CD4-positive, alpha-beta T cell treated with Interleukin-2 at 100 ng/mL for 4 hours (primary cell): ENCODE data around the gene HLA-DQB1.

Source experiments
- DNase-seq: peaks from one replicate; pipeline ENCODE4 v3.0.0-alpha.2; 2020; ENCODE audit warnings: low spot score

HLA-DQB1 gene

GRCh38 chr6:32625137-32625536 lies 41.3 kb downstream of the HLA-DQB1 start:
- no peak for DNase-seq

- DNase-seq: no peak
These were observed 41.9 kb downstream of the HLA-DQB1 start for GRCh38 chr6:32624565-32624964.

GRCh38 chr6:32623693-32624092 lies 42.8 kb downstream of the HLA-DQB1 start:
- DNase-seq: no peak

GRCh38 chr6:32622545-32623401 lies 43.7 kb downstream of the HLA-DQB1 start:
- DNase-seq: peak; percentile 81

GRCh38 chr6:32621372-32621771 lies 45.1 kb downstream of the HLA-DQB1 start:
- DNase-seq: no peak

GRCh38 chr6:32617751-32618150 lies 48.7 kb downstream of the HLA-DQB1 start:
- no peak for DNase-seq

- no peak for DNase-seq
These were observed 50.4 kb downstream of the HLA-DQB1 start for GRCh38 chr6:32615885-32616532.

- no peak for DNase-seq
These were observed 51.9 kb downstream of the HLA-DQB1 start for GRCh38 chr6:32614366-32615081.

- DNase-seq: no peak
These were observed 53.0 kb downstream of the HLA-DQB1 start for GRCh38 chr6:32613475-32613874.

- DNase-seq: no peak
These were observed 55.7 kb downstream of the HLA-DQB1 start for GRCh38 chr6:32610682-32611296.

GRCh38 chr6:32609731-32610640 lies 56.5 kb downstream of the HLA-DQB1 start:
- peak; percentile 79 for DNase-seq
